Measurements from ENCODE around the gene GPATCH4. TPM values are rescaled to one million over a fixed set of nuclear protein-coding genes. Genes with fewer than 3 reads are reported as not detected.
A peak's percentile ranks its signal among the peaks of the same experiment; 100 is the strongest.

Gene GPATCH4
- polyA plus RNA-seq, result 45.5 TPM

GRCh38 chr1:156601122-156601830 lies at the start of gene GPATCH4:
Gene GPATCH4 (minus strand): TSS chr1:156601479.
- Mint-ChIP-seq H3K4me1 (peaks cover 26 to 30% (median 26%) of the 10 kb centered on the region in 3 donors), H3K27me3 (no peaks in the 10 kb centered on the region), H3K27ac (peak within 1 kb of the TSS; percentile 72 to 99 (median 98)), H3K36me3 (peaks cover 4% of the 10 kb centered on the region), H3K4me3 (peak within 1 kb of the TSS; percentile 84 to 99 (median 98)), H3K9me3 (no peaks in the 10 kb centered on the region)

GRCh38 chr1:156648951-156649350 lies 47.7 kb upstream of the GPATCH4 start:
- H3K4me3 Mint-ChIP-seq, result no peak overlapping the region
- peaks cover 0 to 2% (median 0%) of the 10 kb centered on the region in 3 donors for H3K9me3 Mint-ChIP-seq
- no peaks in the 10 kb centered on the region for H3K4me1 Mint-ChIP-seq
- H3K36me3 Mint-ChIP-seq, result no peaks in the 10 kb centered on the region
- peaks cover 50% of the 10 kb centered on the region for H3K27me3 Mint-ChIP-seq
- H3K27ac Mint-ChIP-seq, result no peak overlapping the region

GRCh38 chr1:156648496-156648895 lies 47.2 kb upstream of the GPATCH4 start:
- peaks cover 48% of the 10 kb centered on the region for H3K27me3 Mint-ChIP-seq
- no peaks in the 10 kb centered on the region for H3K36me3 Mint-ChIP-seq
- no peak overlapping the region for H3K4me3 Mint-ChIP-seq
- peaks cover 0 to 2% (median 0%) of the 10 kb centered on the region in 3 donors for H3K9me3 Mint-ChIP-seq
- H3K27ac Mint-ChIP-seq, result no peak overlapping the region
- H3K4me1 Mint-ChIP-seq, result peaks cover 3 to 4% (median 3%) of the 10 kb centered on the region in 3 donors

- Mint-ChIP-seq H3K4me3 (no peak overlapping the region), H3K27me3 (peaks cover 49% of the 10 kb centered on the region)
These were observed 46.1 kb upstream of the GPATCH4 start for GRCh38 chr1:156647351-156647750.

GRCh38 chr1:156646738-156647211 lies 45.5 kb upstream of the GPATCH4 start:
- Mint-ChIP-seq H3K36me3 (no peaks in the 10 kb centered on the region), H3K9me3 (no peaks in the 10 kb centered on the region), H3K4me3 (no peak overlapping the region), H3K27ac (no peak overlapping the region), H3K27me3 (peaks cover 45% of the 10 kb centered on the region), H3K4me1 (peaks cover 7 to 9% (median 7%) of the 10 kb centered on the region in 3 donors)

More at GRCh38 chr1:156647351-156647750, 46.1 kb upstream of the GPATCH4 start:
- Mint-ChIP-seq H3K27ac (no peak overlapping the region), H3K36me3 (no peaks in the 10 kb centered on the region), H3K4me1 (peaks cover 6 to 9% (median 7%) of the 10 kb centered on the region in 3 donors), H3K9me3 (peaks cover 0 to 2% (median 0%) of the 10 kb centered on the region in 3 donors)

- peaks cover 10 to 14% (median 11%) of the 10 kb centered on the region in 3 donors for H3K4me1 Mint-ChIP-seq
- H3K9me3 Mint-ChIP-seq, result no peaks in the 10 kb centered on the region
- peaks cover 53% of the 10 kb centered on the region for H3K27me3 Mint-ChIP-seq
- no peak overlapping the region for H3K27ac Mint-ChIP-seq
- no peak overlapping the region for H3K4me3 Mint-ChIP-seq
- no peaks in the 10 kb centered on the region for H3K36me3 Mint-ChIP-seq
These were observed 44.4 kb upstream of the GPATCH4 start for GRCh38 chr1:156645666-156646065.

GRCh38 chr1:156645056-156645455 lies 43.8 kb upstream of the GPATCH4 start:
- H3K4me3 Mint-ChIP-seq, result no peak overlapping the region
- no peaks in the 10 kb centered on the region for H3K36me3 Mint-ChIP-seq
- H3K27ac Mint-ChIP-seq, result no peak overlapping the region
- H3K9me3 Mint-ChIP-seq, result no peaks in the 10 kb centered on the region
- H3K27me3 Mint-ChIP-seq, result peaks cover 56% of the 10 kb centered on the region
- H3K4me1 Mint-ChIP-seq, result peaks cover 10 to 14% (median 12%) of the 10 kb centered on the region in 3 donors

GRCh38 chr1:156644640-156645039 lies 43.4 kb upstream of the GPATCH4 start:
- no peak overlapping the region for H3K4me3 Mint-ChIP-seq
- no peaks in the 10 kb centered on the region for H3K9me3 Mint-ChIP-seq
- H3K27ac Mint-ChIP-seq, result no peak overlapping the region
- H3K4me1 Mint-ChIP-seq, result peaks cover 10 to 14% (median 12%) of the 10 kb centered on the region in 3 donors
- no peaks in the 10 kb centered on the region for H3K36me3 Mint-ChIP-seq
- H3K27me3 Mint-ChIP-seq, result peaks cover 55% of the 10 kb centered on the region

- peaks cover 10 to 14% (median 12%) of the 10 kb centered on the region in 3 donors for H3K4me1 Mint-ChIP-seq
- H3K9me3 Mint-ChIP-seq, result no peaks in the 10 kb centered on the region
- H3K27me3 Mint-ChIP-seq, result peaks cover 56% of the 10 kb centered on the region
- no peak overlapping the region for H3K4me3 Mint-ChIP-seq
- H3K27ac Mint-ChIP-seq, result no peak overlapping the region
- no peaks in the 10 kb centered on the region for H3K36me3 Mint-ChIP-seq
These were observed 42.9 kb upstream of the GPATCH4 start for GRCh38 chr1:156644146-156644545.

- Mint-ChIP-seq H3K4me3 (peak overlapping the region in 2 of 4 donors; percentile 6 to 24), H3K4me1 (peaks cover 10 to 14% (median 12%) of the 10 kb centered on the region in 3 donors), H3K27me3 (peaks cover 57% of the 10 kb centered on the region), H3K36me3 (no peaks in the 10 kb centered on the region), H3K27ac (no peak overlapping the region), H3K9me3 (no peaks in the 10 kb centered on the region)
These were observed 42.5 kb upstream of the GPATCH4 start for GRCh38 chr1:156643778-156644092.

- Mint-ChIP-seq H3K27ac (no peak overlapping the region), H3K4me3 (peak overlapping the region in 2 of 4 donors; percentile 24 to 41), H3K27me3 (peaks cover 59% of the 10 kb centered on the region), H3K9me3 (no peaks in the 10 kb centered on the region), H3K4me1 (peaks cover 10 to 14% (median 12%) of the 10 kb centered on the region in 3 donors), H3K36me3 (peaks cover 2% of the 10 kb centered on the region)
These were observed 41.9 kb upstream of the GPATCH4 start for GRCh38 chr1:156643049-156643777.

- Mint-ChIP-seq H3K9me3 (no peaks in the 10 kb centered on the region), H3K36me3 (peaks cover 3% of the 10 kb centered on the region), H3K27me3 (peaks cover 58% of the 10 kb centered on the region), H3K4me3 (peak overlapping the region; percentile 5 to 83 (median 52)), H3K4me1 (peaks cover 10 to 14% (median 12%) of the 10 kb centered on the region in 3 donors), H3K27ac (no peak overlapping the region)
These were observed 41.2 kb upstream of the GPATCH4 start for GRCh38 chr1:156642265-156643048.

GRCh38 chr1:156641761-156642264 lies 40.5 kb upstream of the GPATCH4 start, which contains the start of gene BCAN:
Gene BCAN (plus strand): TSS chr1:156642117. CDS start chr1:156646055, 3,938 bp downstream.
- H3K27ac Mint-ChIP-seq, result no peak within 1 kb of the TSS
- H3K36me3 Mint-ChIP-seq, result peaks cover 3% of the 10 kb centered on the region
- H3K27me3 Mint-ChIP-seq, result peaks cover 59% of the 10 kb centered on the region
- no peaks in the 10 kb centered on the region for H3K9me3 Mint-ChIP-seq
- peaks cover 10 to 14% (median 12%) of the 10 kb centered on the region in 3 donors for H3K4me1 Mint-ChIP-seq
- H3K4me3 Mint-ChIP-seq, result peak within 1 kb of the TSS; percentile 17 to 83 (median 52)

GRCh38 chr1:156640842-156641706 lies 39.8 kb upstream of the GPATCH4 start:
- peak overlapping the region in 2 of 4 donors; percentile 17 to 63 for H3K4me3 Mint-ChIP-seq
- no peaks in the 10 kb centered on the region for H3K9me3 Mint-ChIP-seq
- peaks cover 3% of the 10 kb centered on the region for H3K36me3 Mint-ChIP-seq
- H3K4me1 Mint-ChIP-seq, result peaks cover 10 to 14% (median 12%) of the 10 kb centered on the region in 3 donors
- H3K27ac Mint-ChIP-seq, result no peak overlapping the region
- H3K27me3 Mint-ChIP-seq, result peaks cover 61% of the 10 kb centered on the region

Measured in IgD-negative memory B cell (primary cell).